Stimulated activated CD8-positive, alpha-beta memory T cell treated with anti-CD3 and anti-CD28 coated beads, Interleukin-12 subunit alpha, Interleukin-12 subunit beta, amount 100 ng/mL, for 24 hours (primary cell): Measurements from ENCODE around the gene SERPINA12.

Experiments used
- DNase-seq: peaks from one replicate; pipeline ENCODE4 v3.0.0-alpha.2; 2020; ENCODE audit errors: extremely low read depth

The SERPINA12 gene

GRCh38 chr14:94509356-94509755, at the start of gene SERPINA12:
Gene SERPINA12, minus strand, starts transcription at chr14:94509469. Its CDS starts 11,072 bp downstream, at chr14:94498397.
- DNase-seq = no peak

- no peak for DNase-seq
These were observed 49.6 kb upstream of the SERPINA12 start for GRCh38 chr14:94558842-94559241.

GRCh38 chr14:94557327-94557726, 48.1 kb upstream of the SERPINA12 start:
- no peak for DNase-seq

GRCh38 chr14:94555991-94556390, 46.7 kb upstream of the SERPINA12 start:
- DNase-seq = no peak

DNA sequence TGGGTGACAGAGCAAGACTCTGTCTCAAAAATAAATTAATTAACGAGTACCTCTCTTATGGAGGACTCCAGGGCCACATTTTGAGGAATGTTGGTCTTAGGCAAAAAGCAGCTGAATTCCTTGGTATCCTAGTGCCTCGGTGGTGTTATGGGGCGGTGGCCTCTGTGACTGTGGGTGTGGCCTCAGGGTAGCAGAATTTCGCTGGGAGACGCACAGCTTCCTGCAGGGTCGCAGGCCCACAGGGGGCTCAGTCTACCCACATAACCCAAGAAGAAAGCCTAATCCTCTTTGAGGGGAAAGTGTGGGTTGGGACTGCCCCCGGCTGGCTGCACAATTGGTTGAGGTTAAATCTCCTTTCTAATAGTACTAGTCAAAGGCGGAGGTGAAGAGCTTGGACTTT, 40.8 kb upstream of the SERPINA12 start:
- DNase-seq = no peak

- peak; percentile 8 for DNase-seq
These were observed 40.0 kb upstream of the SERPINA12 start for GRCh38 chr14:94548999-94549985.

- DNase-seq = no peak
These were observed 39.1 kb upstream of the SERPINA12 start for GRCh38 chr14:94548131-94548998.

DNA sequence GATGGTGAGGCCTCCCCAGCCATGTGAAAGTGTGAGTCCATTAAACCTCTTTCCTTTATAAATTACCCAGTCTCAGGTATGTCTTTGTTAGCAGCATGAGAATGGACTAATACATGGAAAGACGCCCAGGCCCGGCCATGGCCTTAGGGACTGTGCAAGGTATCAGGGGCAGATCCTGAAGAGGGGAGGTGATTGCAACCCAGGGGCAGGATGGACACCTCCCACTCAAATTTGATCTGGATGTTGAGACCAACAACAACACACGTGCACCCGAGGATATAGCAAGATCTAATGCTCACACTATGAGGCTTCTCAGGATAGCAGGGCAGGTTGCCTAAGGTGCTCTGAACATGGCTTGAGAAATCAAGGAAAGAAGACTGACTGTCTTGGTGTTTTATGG, 38.5 kb upstream of the SERPINA12 start:
- no peak for DNase-seq

- no peak for DNase-seq
These were observed 37.9 kb upstream of the SERPINA12 start for GRCh38 chr14:94547151-94547680.

GRCh38 chr14:94545131-94545841, 36.0 kb upstream of the SERPINA12 start:
- DNase-seq = no peak

DNA sequence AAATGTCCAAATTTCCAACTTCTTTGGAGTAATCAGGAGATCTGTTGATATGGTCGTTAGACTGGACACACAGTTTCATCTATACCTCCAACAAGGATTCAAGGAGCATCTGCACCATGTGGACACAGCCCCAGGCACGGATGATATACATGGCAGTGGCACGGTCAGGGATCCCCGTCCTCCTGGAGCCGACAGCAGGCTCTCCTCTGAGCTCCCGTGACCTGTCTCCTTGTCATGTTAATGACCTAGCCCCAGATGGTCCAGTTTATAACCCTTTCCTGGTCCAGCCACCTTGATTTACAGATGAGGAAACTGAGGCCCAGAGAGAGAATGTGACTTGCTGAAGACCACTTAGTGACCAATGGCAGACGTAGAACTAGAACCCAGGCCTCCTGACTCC, 35.5 kb upstream of the SERPINA12 start:
- DNase-seq = no peak

DNA sequence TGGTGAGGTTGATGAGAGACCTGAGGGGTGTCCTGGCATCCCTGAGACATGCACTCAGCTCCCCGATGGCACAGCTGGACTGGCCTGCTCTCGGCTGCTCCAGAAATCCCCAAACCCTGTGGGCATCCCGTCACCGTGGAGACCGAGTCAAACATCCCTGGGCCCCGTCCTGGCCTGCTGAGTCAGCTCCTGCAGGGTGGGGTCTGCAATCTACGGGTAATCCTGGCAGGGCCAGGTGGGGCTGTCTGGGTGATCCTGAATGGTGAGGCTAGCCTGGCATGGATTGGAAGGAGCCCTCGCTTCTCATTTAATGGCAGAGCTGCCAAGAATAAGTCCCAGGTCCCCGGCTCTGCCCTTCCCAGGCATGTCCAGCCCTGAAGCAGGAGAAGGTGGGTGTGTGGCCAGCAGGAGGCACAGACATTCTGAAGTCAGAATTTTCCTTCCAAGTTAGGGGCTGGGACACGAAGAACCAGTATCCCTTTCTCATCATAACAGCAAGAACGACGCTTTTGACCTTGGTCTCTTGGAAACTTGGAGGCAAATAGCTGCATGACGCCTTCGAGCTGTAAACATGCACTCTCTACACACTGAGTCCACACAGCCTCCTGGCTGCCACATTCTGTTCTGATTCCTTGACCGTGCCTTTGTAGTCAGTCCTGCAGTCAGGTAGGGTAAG, 34.3 kb upstream of the SERPINA12 start:
- DNase-seq = no peak

- DNase-seq = no peak
These were observed 33.7 kb upstream of the SERPINA12 start for GRCh38 chr14:94542811-94543440.

DNA sequence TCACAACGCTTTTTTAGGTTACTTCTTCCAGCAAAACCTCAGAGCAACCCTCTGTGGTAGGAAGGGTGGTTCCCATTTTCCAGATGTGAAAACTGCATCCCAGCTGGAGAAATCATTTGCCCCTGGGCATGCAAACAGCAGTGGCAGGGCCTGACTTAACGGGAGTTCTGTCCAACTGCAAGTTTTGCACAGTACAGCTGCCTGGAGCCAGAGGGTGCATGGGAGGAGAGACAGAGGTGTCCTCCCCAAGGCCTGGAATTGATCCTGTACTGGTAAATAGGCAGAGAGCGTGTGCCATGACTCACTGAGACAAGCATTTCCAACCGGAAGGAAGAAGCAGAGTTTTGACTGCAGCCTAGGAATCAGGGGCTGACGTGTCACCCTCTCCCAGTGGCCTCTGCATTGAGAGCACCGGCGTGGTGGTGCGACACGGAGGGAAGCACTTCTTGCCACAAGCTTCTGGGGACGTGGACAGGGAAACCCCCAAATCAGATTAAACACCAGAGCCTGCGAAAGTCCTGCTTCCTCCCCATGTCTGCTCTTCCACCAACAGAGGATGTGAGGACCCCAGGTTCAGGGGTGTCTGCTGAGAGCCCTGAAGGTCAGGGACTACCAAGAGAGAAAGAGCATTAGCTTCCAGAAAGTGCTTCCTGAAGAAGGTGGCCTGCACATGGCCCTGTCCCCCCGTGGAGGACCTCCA, 33.0 kb upstream of the SERPINA12 start:
- no peak for DNase-seq

- DNase-seq = no peak
These were observed 32.1 kb upstream of the SERPINA12 start for GRCh38 chr14:94541234-94541975.

DNA sequence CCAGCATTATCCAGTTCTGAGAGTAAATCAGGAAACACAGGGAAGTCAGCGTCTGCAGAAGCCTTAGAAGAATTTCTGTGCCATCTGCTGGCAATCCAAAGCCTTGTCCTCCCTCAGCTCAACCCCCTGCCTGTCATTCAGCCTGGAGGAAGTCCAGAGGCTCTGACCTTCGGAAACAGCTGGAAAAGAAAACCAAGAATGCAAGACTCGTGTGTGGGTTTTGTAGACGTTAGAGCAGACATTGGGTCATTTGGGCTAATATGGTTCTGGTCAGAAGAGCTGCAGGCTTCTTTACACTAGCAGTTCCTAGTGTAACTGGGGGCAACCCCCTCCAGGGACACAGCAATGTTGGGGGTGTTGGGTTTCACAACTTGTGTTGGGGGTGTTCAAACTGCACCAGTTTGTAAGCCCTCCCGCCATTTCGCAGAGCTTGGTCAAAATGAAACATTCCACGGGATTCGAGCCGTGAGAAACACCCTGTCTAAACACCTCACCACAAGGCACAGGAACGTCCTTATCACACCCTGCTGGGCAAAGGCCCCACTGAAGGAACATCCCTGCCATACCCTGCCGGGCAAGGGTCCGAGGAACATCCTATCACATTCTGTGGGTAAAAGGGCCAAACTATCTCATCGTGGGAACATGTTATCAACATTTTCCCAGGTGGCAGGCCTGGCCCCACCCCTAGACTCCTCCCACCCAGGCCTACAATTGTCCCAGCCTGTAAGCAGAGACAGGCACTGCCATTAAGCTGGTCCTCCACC, 30.9 kb upstream of the SERPINA12 start:
- no peak for DNase-seq

DNA sequence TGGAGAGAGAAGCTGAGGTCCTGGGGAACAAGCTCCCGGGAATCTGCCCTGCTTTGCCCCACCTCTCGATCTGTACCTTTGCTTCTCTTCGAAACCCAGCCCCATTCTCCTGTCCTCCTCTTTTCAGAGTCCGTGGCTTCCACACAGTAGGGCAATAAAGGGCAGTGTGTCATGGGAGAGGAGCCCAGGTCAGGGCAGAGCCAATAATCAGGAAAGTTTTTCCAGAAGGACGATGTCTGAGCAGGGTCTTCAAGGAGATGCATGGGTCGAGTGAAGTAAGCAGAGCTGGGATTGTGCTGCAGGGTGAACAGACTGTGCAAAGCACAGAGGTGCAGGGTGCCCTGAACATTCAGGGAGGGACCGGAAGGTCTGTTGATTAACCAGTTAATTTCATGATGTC, 29.9 kb upstream of the SERPINA12 start:
- no peak for DNase-seq

DNA sequence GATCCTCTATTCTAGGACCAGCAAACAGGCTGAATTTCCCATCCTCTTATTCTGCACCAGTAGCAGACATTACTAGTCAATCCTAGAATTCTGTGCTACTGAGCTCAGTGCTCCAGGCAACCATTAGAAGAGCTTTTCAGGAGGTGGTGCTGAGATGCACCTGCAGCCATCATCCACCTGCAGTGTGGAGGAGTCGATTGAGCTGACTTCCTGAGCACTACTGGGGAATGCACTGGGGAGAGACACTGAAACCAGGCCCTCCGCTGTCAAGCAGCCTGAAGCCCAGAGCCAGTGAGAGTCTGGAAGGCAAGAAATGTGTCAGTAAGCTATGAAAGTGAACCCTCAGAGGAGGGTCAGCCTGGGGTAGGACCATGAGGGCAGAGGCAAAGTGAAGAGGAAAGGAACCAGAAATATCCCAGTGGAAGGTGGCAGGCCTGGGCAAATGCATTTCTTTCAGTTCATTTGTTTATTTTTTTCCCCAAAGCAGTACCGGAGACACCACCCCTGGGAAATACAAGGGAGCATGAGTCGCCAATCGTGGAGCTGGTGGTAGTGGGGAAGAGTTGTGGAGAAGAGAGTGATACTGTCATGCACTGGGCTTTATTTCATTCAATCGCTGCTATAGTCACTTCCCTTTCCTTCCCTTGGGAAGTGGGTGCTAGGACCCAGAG, 28.9 kb upstream of the SERPINA12 start:
- DNase-seq = no peak
